Esophagus muscularis mucosa (tissue), 4 donors: ENCODE results near the gene KRTAP9-6. TPM values are rescaled to one million over a fixed set of nuclear protein-coding genes. Genes with fewer than 3 reads are reported as not detected.

Experiments used
- DNase-seq: peaks from one replicate; pipeline ENCODE4 v3.0.0-alpha.2; 2017; ENCODE audit errors: extremely low spot score
- H3K27ac ChIP-seq, 4 donors: fragments of 200-600 bp; sonication (generic); replicated peaks in 1 of 4; 1 replicate in 3 of 4; 2 replicates in 1 of 4; pipeline ENCODE4 v1.5.1; 2016 to 2019; ENCODE audit warnings: mild to moderate bottlenecking in 1 of 4
- H3K27me3 ChIP-seq, 4 donors: fragments of 200-600 bp; sonication (generic); one replicate each; pipeline versions ENCODE4 v1.5.1 to v1.6.0; 2016 to 2019
- H3K36me3 ChIP-seq, 4 donors: fragments of 200-600 bp; sonication (generic); one replicate each; pipeline ENCODE4 v1.5.1; 2016 to 2019
- H3K4me1 ChIP-seq, 4 donors: fragments of 200-600 bp; sonication (generic); one replicate each; pipeline ENCODE4 v1.5.1; 2016 to 2019
- H3K4me3 ChIP-seq, 4 donors: fragments of 200-600 bp; sonication (generic); 1 replicate in 2 of 4; 2 replicates in 2 of 4; pipeline ENCODE4 v1.5.1; 2016 to 2019; ENCODE audit warnings: mild to moderate bottlenecking in 4 of 4, moderate library complexity in 1 of 4
- H3K9me3 ChIP-seq, 4 donors: fragments of 200-600 bp; sonication (generic); 1 replicate in 3 of 4; 2 replicates in 1 of 4; pipeline ENCODE4 v1.5.1; 2016 to 2019
- CTCF ChIP-seq, 3 experiments: fragments of 200-600 bp in 2 of 3; fragments of 450-650 bp in 1 of 3; sonication (generic) in 2 of 3; IDR thresholded peaks; one replicate each; pipeline ENCODE4 v1.5.1; 2017 to 2019; ENCODE audit warnings: antibody characterized with exemption in 3 of 3, mild to moderate bottlenecking in 2 of 3, moderate library complexity in 1 of 3
- EP300 ChIP-seq: sonication (generic); formaldehyde crosslinking; IDR thresholded peaks from one replicate; pipeline ENCODE4 v1.6.1; 2017; ENCODE audit warnings: antibody characterized with exemption
- POLR2A ChIP-seq: fragments of 450-650 bp; IDR thresholded peaks from one replicate; pipeline ENCODE4 v1.6.1; 2017; ENCODE audit warnings: antibody characterized with exemption, moderate library complexity, mild to moderate bottlenecking, low read depth
- POLR2AphosphoS5 ChIP-seq, 2 donors: sonication (generic); formaldehyde crosslinking; IDR thresholded peaks; one replicate each; pipeline ENCODE4 v1.6.1; 2017; ENCODE audit warnings: antibody characterized with exemption in 2 of 2
- WGBS: methylation state at CpG from one replicate; pipeline ENCODE4 v1.1.5; 2018; 5-methylcytosine and 5-hydroxymethylcytosine counted together
- intact Hi-C: fragments of 100-400 bp; cut with DNase I; formaldehyde crosslinking; loops from one replicate; pipeline ENCODE4 v1.15.1; 2023
- total RNA-seq, 4 donors: library from RNA; depleted of rRNA; stranded (reverse); fragments of >200 nt; gene quantifications; one replicate each; pipeline versions ENCODE4 v1.1.0 to v1.2.1, GENCODE V29; 2016

The KRTAP9-6 gene
- total RNA-seq, 4 donors from 2014 or later = not detected

- intact Hi-C loops = no loop called here
- Histone ChIP-seq H3K4me3 (no peak overlapping the region), H3K9me3 (no peaks in the 10 kb centered on the region), H3K27me3 (peaks cover 0 to 10% (median 2%) of the 10 kb centered on the region in 4 donors), H3K27ac (no peak overlapping the region), H3K36me3 (no peaks in the 10 kb centered on the region), H3K4me1 (no peaks in the 10 kb centered on the region)
- DNase-seq = no peak
- 85% methylated on average over 3 of the region's 3 CpGs for WGBS
- no peak for TF ChIP-seq POLR2AphosphoS5 (IDR thresholded peaks at IDR 0.05)
- no peak for TF ChIP-seq CTCF (IDR thresholded peaks at IDR 0.05)
- no peak for TF ChIP-seq EP300
- TF ChIP-seq POLR2A = no peak
These were observed 13.2 kb downstream of the KRTAP9-6 start for GRCh38 chr17:41278176-41278955.

GRCh38 chr17:41284043-41284442 is 18.9 kb downstream of the KRTAP9-6 start:
- Histone ChIP-seq H3K27me3 (peaks cover 0 to 4% (median 0%) of the 10 kb centered on the region in 4 donors), H3K36me3 (no peaks in the 10 kb centered on the region), H3K9me3 (no peaks in the 10 kb centered on the region), H3K4me1 (peaks cover 0 to 11% (median 10%) of the 10 kb centered on the region in 4 donors), H3K27ac (no peak overlapping the region), H3K4me3 (no peak overlapping the region)
- no peak for DNase-seq
- TF ChIP-seq POLR2A (no peak), CTCF (IDR thresholded peaks at IDR 0.05) (no peak), POLR2AphosphoS5 (IDR thresholded peaks at IDR 0.05) (no peak), EP300 (no peak)
- 36% methylated on average over 3 of the region's 3 CpGs for WGBS
- intact Hi-C loops = no loop called here

- Histone ChIP-seq H3K4me3 (no peak overlapping the region), H3K4me1 (peaks cover 0 to 11% (median 10%) of the 10 kb centered on the region in 4 donors), H3K36me3 (no peaks in the 10 kb centered on the region), H3K27me3 (peaks cover 0 to 4% (median 0%) of the 10 kb centered on the region in 4 donors), H3K9me3 (no peaks in the 10 kb centered on the region), H3K27ac (no peak overlapping the region)
- intact Hi-C loops = no loop called here
- TF ChIP-seq POLR2AphosphoS5 (IDR thresholded peaks at IDR 0.05) = no peak
- TF ChIP-seq CTCF (IDR thresholded peaks at IDR 0.05) = no peak
- TF ChIP-seq EP300 = no peak
- no peak for TF ChIP-seq POLR2A
- DNase-seq = no peak
- 19% methylated on average over 2 of the region's 2 CpGs for WGBS
These were observed 19.4 kb downstream of the KRTAP9-6 start for GRCh38 chr17:41284546-41284945.

- no peak for DNase-seq
- Histone ChIP-seq H3K27me3 (peaks cover 0 to 12% (median 2%) of the 10 kb centered on the region in 4 donors), H3K27ac (no peak overlapping the region), H3K4me3 (no peak overlapping the region), H3K36me3 (no peaks in the 10 kb centered on the region), H3K9me3 (no peaks in the 10 kb centered on the region), H3K4me1 (peaks cover 0 to 11% (median 10%) of the 10 kb centered on the region in 4 donors)
- TF ChIP-seq POLR2A (no peak), CTCF (IDR thresholded peaks at IDR 0.05) (no peak)
- WGBS = 86% methylated on average over 3 of the region's 3 CpGs
- intact Hi-C loops = no loop called here
These were observed 21.9 kb downstream of the KRTAP9-6 start for GRCh38 chr17:41287050-41287449.

- no peak for DNase-seq
- WGBS = 79% methylated on average over 1 of the region's 1 CpG
- intact Hi-C loops = no loop called here
- no peak overlapping the region for H3K27ac ChIP-seq
- no peak overlapping the region for H3K4me3 ChIP-seq
- no peaks in the 10 kb centered on the region for H3K9me3 ChIP-seq
- no peaks in the 10 kb centered on the region for H3K4me1 ChIP-seq
- peaks cover 0 to 17% (median 0%) of the 10 kb centered on the region in 4 donors for H3K27me3 ChIP-seq
- TF ChIP-seq POLR2AphosphoS5 (IDR thresholded peaks at IDR 0.05) = no peak
- no peak for TF ChIP-seq CTCF (IDR thresholded peaks at IDR 0.05)
- TF ChIP-seq POLR2A = no peak
- TF ChIP-seq EP300 = no peak
- no peaks in the 10 kb centered on the region for H3K36me3 ChIP-seq
These were observed 28.8 kb downstream of the KRTAP9-6 start for GRCh38 chr17:41294016-41294415.
